ENCODE results near the gene GKAP1. TPM values are rescaled to one million over a fixed set of nuclear protein-coding genes. Genes with fewer than 3 reads are reported as not detected.

GKAP1 gene
- total and polyA plus RNA-seq, 4 donors = 3.2 to 10.9 (median 4.8) TPM

GRCh38 chr9:83794051-83794450, 23.5 kb downstream of the GKAP1 start:
- no peak for DNase-seq (ENCODE audit: low spot score)
- TF ChIP-seq NR2F2 (IDR thresholded peaks at IDR 0.05) (no peak), CTCF (IDR thresholded peaks at IDR 0.05; ENCODE audit: low read depth, low read length, missing input control) (no peak)
- H3K4me3 ChIP-seq (ENCODE audit: low read depth in 1 of 3, low read length in 3 of 3) = no peak overlapping the region
- H3K4me1 ChIP-seq (ENCODE audit: control insufficient read depth in 4 of 4, insufficient read depth in 4 of 4, low read length in 3 of 4) = no peaks in the 10 kb centered on the region
- no peak overlapping the region for H3K27ac ChIP-seq (ENCODE audit: low read depth in 1 of 2, low read length in 2 of 2)
- H3K27me3 ChIP-seq (ENCODE audit: control insufficient read depth in 4 of 4, insufficient read depth in 4 of 4, low read length in 3 of 4) = no peaks in the 10 kb centered on the region
- no peaks in the 10 kb centered on the region for H3K9me3 ChIP-seq (ENCODE audit: control insufficient read depth in 4 of 4, low read length in 3 of 4)
- 94% methylated on average over 2 of the region's 2 CpGs for WGBS
- peaks cover 0 to 21% (median 12%) of the 10 kb centered on the region in 4 donors for H3K36me3 ChIP-seq (ENCODE audit: control insufficient read depth in 4 of 4, insufficient read depth in 3 of 4, low read depth in 1 of 4, low read length in 3 of 4)
- no peak overlapping the region for H3K9ac ChIP-seq (ENCODE audit: low read depth in 1 of 2, low read length in 2 of 2)

GRCh38 chr9:83792746-83793145, 24.8 kb downstream of the GKAP1 start:
- Histone ChIP-seq H3K27me3 (ENCODE audit: control insufficient read depth in 4 of 4, insufficient read depth in 4 of 4, low read length in 3 of 4) (no peaks in the 10 kb centered on the region), H3K9ac (ENCODE audit: low read depth in 1 of 2, low read length in 2 of 2) (no peak overlapping the region), H3K27ac (ENCODE audit: low read depth in 1 of 2, low read length in 2 of 2) (no peak overlapping the region), H3K4me3 (ENCODE audit: low read depth in 1 of 3, low read length in 3 of 3) (no peak overlapping the region), H3K36me3 (ENCODE audit: control insufficient read depth in 4 of 4, insufficient read depth in 3 of 4, low read depth in 1 of 4, low read length in 3 of 4) (peaks cover 0 to 9% (median 5%) of the 10 kb centered on the region in 4 donors), H3K4me1 (ENCODE audit: control insufficient read depth in 4 of 4, insufficient read depth in 4 of 4, low read length in 3 of 4) (no peaks in the 10 kb centered on the region), H3K9me3 (ENCODE audit: control insufficient read depth in 4 of 4, low read length in 3 of 4) (no peaks in the 10 kb centered on the region)
- DNase-seq (ENCODE audit: low spot score) = no peak
- 88% methylated on average over 1 of the region's 1 CpG for WGBS
- TF ChIP-seq ZBTB33 (IDR thresholded peaks at IDR 0.05) (no peak), YY1 (IDR thresholded peaks at IDR 0.05) (no peak), FOXA1 (IDR thresholded peaks at IDR 0.05) (no peak), NR2F2 (IDR thresholded peaks at IDR 0.05) (no peak), SP1 (IDR thresholded peaks at IDR 0.05) (no peak), ATF3 (IDR thresholded peaks at IDR 0.05) (no peak), CTCF (IDR thresholded peaks at IDR 0.05; ENCODE audit: low read depth, low read length, missing input control) (no peak), GABPA (IDR thresholded peaks at IDR 0.05 in 1 of 2, conservative IDR thresholded peaks at IDR 0.05 in 1 of 2) (no peak), EGR1 (IDR thresholded peaks at IDR 0.05; ENCODE audit: low read depth in 2 of 2) (no peak), MAX (IDR thresholded peaks at IDR 0.05) (no peak), FOXA2 (IDR thresholded peaks at IDR 0.05) (no peak), HNF4G (IDR thresholded peaks at IDR 0.05) (no peak), RAD21 (IDR thresholded peaks at IDR 0.05) (no peak), TAF1 (conservative IDR thresholded peaks at IDR 0.05) (no peak)

Data from liver (tissue), 9 donors.